Activated CD4-positive, alpha-beta T cell treated with anti-CD3 and anti-CD28 coated beads for 24 hours (primary cell): Measurements from ENCODE around the gene PREP.

Experiments
- DNase-seq, 2 donors: peaks; one replicate each; pipeline ENCODE4 v3.0.0-alpha.2; 2020; ENCODE audit warnings: low read depth in 2 of 2

The PREP gene

GRCh38 chr6:105310371-105310770, 92.5 kb downstream of the PREP start:
- DNase-seq: no peak

GRCh38 chr6:105308840-105309239, 94.0 kb downstream of the PREP start:
- no peak for DNase-seq

- DNase-seq: no peak
Measured at GRCh38 chr6:105305521-105305920, 97.4 kb downstream of the PREP start.

GRCh38 chr6:105304825-105305224, 98.1 kb downstream of the PREP start:
- DNase-seq: no peak

DNA sequence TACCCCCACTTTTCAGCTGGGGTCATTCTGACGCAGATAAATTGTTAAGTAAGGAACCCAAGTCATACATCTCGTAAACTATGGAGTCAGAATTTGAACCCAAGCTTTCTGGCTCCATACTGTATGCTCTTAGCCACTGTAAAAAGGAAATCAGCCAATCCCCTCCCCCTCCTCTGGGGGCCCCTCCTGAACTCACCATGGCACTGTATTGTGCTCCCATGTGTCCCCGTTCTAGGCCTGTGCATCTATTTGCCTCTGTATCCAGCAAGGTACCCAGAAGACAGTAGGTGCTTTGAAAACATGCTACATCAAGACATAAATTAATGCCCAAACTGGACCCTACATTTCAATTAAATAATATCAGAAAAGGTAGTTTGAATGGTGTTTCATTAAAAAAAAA, 98.5 kb downstream of the PREP start:
- no peak for DNase-seq

- no peak for DNase-seq
Measured at GRCh38 chr6:105302617-105303128, 100.2 kb downstream of the PREP start.

DNA sequence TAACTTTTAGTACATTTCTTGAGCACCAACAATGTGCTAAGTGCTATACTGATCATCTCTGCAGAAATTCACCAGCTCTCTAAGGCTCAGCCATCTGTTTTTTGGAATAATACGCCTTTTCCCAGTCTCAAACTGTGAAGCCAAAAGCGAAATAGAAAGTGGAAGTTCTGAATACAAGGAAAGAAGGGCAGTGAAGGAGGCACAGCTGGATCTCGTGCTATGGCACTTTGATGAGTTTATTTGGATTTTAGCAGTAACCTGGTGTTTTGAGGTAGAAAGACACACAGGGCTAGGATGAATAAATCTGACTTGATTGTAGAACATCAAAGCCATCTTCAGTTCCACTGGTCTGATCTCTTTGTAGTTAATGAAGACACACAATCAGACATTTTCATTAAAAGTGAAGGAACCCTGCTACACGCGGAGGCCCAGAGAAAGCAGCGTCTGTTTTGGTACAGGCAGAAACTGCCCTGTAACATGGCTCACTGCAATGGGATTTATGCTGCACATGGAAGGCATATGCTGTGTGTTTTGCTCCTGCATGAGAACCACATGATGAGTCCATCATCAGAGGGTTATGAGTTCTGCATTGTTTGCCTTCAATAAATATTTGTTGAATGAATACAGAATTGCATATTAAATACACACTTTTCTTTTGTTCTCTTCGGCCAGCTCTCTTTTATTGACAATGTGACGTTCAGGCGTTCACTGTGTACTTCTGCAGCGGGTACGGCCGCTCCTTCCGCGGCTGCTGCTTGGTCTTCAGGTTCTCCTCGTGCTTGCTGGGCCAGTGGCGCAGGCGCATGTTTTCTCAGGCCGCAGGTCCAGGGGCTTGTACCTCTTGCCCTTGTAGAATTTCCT, 100.9 kb downstream of the PREP start:
- no peak for DNase-seq

DNA sequence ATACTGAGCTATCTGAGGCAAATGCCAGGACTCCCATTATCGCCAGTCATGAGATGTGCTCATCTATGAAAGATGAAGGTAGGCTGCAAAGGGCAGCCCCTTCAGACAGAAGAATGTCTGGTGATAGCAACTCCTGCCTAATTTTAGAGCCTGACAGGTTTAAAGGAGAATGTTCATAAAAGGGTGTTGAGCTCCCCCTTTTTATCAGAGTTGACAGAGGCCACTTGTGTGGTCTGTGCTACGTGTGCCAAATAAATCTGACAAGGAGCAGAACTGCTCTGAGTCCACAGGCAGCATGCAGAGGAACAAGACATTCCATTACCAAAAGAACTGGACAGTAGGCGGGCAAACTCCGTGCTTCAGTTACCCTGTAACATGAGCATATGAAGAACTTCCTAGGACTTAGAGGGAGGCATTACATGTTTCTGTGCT, 101.8 kb downstream of the PREP start:
- no peak for DNase-seq

DNA sequence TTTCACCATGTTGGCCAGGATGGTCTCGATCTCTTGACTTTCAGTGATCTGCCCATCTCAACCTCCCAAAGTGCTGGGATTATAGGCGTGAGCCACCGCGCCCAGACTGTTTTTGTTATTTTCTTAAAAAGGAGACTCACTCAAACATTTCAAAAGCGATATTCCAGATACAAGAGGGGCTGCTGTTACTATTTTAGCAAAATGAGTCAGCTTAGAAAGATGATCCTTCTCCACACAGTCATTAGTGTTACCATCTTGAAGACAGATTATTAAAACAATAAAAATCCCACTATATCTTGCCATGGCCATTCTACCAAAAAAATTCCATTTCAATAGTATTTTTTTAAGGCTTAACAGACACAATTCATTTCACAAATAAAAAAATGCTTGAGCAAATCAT, 102.8 kb downstream of the PREP start:
- DNase-seq: no peak

DNA sequence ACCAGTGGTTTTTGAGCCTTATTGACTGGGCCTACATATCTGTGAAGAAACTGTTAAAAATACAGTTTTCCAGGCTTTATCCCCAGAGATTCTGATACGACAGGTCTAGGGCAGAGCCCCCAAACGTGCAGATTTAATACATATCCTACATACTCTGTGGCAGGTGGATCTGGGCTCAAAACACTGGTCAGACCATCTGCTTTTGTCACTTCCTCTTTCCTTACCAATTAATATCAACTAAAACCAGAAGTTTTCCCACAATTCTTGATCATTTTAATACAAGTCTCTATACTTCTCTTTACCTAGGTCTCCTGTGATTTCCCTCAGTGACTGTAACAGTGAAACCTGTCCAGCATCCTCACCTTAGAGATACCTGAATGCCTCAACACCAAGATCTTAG, 108.8 kb downstream of the PREP start:
- DNase-seq: no peak

GRCh38 chr6:105292689-105293339, 110.1 kb downstream of the PREP start:
- no peak for DNase-seq

DNA sequence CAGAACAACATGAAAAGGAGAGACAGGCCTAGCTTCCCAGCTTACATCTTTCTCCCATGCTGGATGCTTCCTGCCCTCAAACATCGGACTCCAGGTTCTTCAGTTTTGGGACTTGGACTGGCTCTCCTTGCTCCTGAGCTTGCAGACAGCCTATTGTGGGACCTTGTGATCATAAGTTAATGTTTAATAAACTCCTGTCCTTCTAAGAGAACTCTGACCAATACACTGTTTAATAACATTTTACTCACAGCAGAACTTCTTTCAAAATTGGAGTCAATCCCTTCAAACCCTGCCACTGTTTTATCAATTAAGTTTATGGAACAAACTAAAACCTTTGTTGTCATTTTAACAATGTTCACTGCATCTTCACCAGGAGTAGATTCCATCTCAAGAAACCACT, 111.4 kb downstream of the PREP start:
- DNase-seq: no peak

DNA sequence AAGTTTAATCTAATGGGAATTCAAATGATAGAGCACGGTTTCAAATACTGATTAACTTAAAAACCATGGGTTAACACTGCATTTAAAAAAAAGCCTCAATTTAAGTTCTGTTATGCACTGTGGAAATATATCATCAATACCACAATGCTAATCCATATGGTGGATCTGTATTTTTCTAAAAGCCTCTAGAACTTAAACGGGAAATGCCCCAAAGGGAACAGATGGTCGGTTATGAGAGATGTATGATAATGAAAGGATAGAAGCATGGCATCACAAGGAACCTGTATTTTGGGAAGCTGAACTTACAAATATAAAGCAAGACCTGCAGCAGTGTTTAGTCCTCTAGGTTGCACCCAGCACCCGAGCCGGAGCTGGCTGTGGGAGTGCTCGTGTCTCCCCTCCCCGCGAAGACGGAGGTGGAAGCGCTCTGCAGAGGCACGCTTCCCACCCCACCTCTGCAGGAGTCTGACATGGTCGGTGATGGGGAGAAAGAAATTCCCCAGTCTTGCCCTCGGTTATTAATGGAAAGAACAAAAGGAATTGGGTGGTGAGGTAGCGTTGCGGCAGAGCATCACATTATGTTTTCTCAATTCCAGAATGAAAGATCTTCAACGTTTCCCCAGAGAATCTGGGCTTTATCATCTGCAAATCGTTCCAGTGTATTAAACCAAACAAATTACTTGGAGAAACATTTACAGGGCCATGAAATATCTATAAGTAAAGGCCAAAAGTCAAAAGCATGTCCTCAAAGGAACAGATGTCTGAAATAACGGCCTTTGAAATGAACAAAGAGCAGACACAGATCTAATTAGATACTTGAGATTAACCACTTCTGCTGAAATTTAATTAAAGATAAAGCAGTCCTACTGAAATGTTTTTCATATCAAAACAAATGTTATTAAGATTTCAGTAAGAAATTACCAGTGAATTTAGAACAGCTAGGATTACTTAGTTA, 120.0 kb downstream of the PREP start:
- DNase-seq: no peak

DNA sequence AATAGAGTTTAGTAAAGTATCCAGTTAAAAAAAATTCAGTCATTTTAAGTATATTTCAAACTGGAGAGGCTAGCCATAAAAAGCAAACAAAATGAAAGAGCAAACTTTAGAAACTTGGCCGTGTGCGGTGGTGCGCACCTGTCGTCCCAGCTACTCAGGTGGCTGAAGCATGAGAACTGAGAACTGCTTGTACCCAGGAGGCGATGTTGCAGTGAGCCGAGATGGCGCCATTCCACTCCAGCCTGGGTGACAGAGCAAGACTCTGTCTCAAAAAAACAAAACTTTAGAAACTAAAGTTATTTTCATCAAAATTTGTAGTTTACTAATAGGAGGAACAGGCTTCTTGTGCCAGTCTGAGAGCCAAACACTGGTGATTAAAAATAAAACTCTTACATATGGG, 122.8 kb downstream of the PREP start:
- DNase-seq: no peak

GRCh38 chr6:105279463-105279862, 123.4 kb downstream of the PREP start:
- no peak for DNase-seq

DNA sequence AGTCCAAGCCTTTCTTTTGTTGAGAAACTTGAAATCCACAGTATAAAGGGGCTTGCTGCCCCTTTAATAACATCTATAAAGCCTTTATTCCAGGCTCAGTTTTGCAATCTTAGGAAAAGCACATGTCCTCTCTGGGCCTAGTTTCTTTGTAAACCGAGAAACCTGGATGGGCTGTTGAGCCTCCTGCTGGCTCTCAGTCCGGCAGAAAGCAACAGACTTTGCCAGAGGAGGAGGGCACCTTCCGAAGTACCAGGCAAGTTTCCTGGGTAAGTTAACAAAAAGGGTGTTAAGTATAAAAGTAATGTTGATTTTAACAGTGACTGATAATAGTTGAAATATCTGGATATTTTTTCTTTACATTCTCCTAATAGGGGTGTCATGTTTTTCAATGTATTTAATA, 124.1 kb downstream of the PREP start:
- no peak for DNase-seq

GRCh38 chr6:105278035-105278434, 124.8 kb downstream of the PREP start:
- DNase-seq: no peak

DNA sequence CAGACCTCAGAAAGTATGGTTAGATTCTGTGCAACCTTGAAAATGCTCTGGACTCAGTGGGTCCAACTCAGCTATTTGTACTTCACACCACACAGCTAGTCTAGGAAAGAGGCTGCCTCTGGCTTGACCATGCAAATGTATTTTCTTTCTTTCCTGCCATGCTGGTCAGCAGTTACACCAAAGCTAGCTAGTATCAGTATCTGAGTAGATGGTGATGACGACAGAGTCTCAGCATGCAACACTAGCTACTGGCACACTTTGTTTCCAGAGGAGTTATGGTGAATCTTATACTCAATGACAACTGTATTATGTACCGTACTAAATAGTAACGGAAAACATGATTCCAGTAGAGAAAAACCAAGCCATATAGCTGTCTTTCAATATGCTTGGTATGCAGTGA, 126.5 kb downstream of the PREP start:
- DNase-seq: no peak

GRCh38 chr6:105275542-105275941, 127.3 kb downstream of the PREP start:
- no peak for DNase-seq

DNA sequence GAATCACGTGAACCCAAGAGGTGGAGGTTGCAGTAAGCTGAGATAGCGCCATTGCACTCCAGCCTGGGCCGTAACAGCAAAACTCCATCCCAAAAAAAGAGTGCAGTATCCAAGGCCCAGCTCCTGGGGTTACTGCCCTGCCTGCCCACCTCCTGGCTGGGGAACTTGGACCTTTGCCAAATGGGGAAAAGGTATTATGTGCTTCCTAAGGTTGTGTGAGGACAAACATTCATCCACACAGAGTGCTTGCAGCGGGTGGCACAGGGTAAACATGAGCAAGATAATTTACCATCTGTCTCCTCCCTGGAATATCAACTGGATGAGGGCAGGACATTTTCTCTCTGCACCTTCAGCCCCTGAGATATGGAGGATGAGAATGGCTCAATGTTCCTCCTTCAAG, 128.2 kb downstream of the PREP start:
- no peak for DNase-seq

DNA sequence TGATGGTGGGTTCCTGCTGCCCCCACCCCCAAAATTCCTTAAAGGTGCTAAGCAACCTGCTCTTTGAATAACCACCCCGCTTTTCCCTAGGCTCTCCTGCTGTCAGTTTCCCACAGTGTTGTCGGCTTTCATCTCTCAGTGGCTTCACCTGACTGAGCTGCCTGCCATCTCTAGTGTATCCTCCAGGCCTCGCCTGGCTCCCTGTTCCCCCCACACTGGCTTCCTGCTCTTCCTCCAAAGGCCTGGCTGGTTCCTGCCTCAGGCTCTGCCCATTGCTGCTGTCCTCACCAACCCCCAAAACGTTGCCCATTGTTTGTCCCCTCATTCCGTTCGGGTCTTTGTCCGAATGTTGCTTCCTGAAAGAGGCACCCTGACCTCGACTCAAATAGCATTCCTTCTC, 129.3 kb downstream of the PREP start:
- no peak for DNase-seq

GRCh38 chr6:105272786-105273185, 130.1 kb downstream of the PREP start:
- no peak for DNase-seq
